Activated CD8-positive, alpha-beta memory T cell treated with anti-CD3 and anti-CD28 coated beads, Interleukin-2, amount 50 U/mL, for 1 hour (primary cell): ENCODE results near the gene WDR91.

Experiments
- DNase-seq: peaks from one replicate; pipeline ENCODE4 v3.0.0-alpha.2; 2020; ENCODE audit errors: extremely low read depth

The WDR91 gene

GRCh38 chr7:135197906-135198655, 13.2 kb downstream of the WDR91 start:
- no peak for DNase-seq

GRCh38 chr7:135197343-135197742, 14.0 kb downstream of the WDR91 start:
- DNase-seq, result no peak

DNA sequence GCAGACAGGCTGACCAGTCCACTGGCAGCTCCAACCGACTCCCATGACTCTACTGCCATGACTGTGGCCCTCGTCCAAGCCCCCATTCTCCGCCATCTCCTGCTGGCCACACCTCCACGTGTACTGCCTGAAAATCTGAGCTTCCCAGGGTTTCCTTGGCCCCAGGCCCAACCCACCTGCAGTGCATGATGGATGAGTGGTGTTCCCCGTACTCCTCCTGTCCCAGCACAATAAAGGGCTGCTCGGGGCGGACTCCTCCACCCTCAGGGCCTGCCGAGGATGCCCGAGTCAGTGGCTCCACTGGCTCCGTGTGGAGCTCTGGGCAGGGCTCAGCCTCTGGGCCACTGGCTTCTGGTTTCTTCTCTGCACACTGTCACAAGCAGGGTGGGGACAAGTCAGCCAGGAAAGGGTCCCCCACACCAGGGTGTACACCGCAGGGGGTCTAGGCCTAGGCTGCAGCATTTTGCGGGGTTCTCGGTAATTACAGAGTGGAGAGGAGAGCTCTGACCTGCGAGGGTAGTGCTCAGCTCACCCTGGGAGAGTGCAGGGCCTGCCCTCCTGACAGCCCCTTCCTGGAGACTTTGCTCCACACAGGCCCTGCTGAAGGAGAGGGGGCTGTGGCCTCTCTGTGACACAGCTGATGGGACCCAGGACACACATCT, 15.2 kb downstream of the WDR91 start:
- no peak for DNase-seq

DNA sequence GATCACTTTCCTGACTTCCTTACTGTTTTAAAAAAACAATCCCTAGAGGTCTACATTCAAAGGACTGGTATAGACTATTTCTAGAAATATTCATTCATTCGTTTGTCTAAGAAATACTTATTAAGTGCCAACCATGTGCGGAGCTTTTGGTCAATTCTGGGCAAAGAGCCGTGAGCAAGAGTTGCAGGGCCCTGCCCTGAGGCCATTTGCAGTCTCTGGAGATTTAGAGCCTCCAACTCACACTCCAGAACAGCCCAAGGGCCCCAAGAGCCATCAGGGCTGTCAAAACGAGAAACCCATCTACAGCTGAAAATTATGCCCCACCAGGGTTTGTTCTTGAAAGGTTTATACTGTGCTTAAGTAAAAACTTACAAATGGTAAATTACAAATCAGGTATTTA, 16.2 kb downstream of the WDR91 start:
- DNase-seq, result no peak

DNA sequence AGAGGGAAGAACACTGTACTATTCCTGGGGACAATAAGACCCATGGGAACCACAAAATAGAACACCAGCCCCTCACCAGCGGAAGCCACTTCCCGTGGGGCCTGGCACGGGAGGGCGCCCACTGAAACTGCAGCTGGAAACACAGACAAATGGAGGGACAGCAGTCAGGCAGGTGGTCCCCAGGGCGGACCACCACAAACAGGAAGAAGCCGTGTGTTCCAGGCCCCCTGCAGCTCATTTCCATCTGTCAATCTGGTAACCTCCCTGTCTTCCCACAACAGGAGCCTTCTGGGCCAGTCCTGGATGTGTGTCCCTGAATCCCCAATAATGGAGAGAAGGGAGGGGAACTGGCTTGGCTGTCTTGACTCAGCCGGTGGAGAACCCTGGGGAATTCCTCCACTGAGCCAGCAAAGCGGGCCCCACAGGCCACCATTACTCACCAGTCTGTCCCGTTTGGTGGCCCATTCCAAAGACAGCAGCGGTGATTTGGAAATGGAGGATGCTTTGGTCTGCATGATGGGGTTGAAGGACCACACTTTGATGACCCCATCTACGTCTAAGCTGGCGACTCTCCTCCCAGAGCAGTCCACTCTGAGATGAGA, 16.7 kb downstream of the WDR91 start:
- DNase-seq, result no peak

GRCh38 chr7:135193615-135194081, 17.7 kb downstream of the WDR91 start:
- DNase-seq, result no peak

- DNase-seq, result no peak
Measured at GRCh38 chr7:135192914-135193536, 18.3 kb downstream of the WDR91 start.

DNA sequence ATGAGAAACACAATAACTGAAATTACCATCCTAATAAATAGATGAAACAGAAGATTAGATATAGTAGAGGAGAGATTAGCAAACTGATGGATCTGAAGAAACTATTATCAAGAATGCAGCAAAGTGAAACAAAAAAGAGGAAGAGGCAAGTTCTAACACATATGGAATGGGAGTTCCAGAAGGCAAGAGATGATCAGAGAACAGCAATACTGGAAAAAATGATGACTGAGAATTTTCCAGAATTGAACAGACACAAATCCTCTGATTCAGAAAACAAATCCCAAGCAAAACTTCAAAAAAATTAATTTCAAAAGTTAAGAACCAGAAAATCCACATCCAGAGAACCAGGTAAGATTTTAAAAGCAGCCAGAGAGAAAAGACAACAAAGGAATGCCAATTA, 20.6 kb downstream of the WDR91 start:
- no peak for DNase-seq

DNA sequence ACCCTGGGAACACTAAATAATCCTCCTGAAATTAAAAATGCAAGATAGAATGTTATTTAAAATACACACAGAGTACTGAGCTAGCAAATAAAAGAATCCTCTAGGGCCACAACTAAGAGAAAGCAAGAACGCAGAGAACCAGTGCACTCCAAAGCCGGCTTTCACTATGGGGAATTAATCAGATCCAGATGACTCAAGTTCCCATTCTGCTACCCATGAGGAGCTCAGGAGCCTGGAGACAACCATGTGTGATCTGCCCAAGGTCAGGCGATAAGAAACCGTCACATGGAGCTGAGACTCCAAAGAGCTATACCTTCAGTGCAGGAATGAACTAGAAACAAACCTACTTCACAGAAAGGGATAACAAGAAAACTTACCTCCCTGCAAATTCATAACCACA, 21.4 kb downstream of the WDR91 start:
- DNase-seq, result no peak

DNA sequence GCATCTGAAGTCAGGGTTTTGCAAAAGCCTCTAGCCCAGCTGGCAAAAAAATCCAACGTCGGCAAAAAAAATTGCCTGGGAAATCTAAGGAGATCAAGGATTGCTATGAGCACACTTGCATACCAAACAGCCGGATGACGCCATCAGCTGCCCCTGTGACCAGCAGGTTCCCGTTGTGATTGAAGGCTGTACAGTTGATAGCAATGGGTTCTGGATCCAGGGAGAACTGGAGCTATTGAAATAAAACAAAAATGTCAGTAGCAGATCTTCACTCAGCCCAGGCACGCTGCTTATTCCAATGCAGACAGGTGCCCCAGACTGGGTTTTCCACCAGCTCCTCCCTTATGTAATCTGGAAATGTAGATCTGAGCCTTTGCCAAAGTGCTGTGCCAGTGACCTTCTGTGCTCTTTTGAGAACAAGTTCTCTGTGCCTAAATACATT, 22.1 kb downstream of the WDR91 start:
- DNase-seq, result no peak

DNA sequence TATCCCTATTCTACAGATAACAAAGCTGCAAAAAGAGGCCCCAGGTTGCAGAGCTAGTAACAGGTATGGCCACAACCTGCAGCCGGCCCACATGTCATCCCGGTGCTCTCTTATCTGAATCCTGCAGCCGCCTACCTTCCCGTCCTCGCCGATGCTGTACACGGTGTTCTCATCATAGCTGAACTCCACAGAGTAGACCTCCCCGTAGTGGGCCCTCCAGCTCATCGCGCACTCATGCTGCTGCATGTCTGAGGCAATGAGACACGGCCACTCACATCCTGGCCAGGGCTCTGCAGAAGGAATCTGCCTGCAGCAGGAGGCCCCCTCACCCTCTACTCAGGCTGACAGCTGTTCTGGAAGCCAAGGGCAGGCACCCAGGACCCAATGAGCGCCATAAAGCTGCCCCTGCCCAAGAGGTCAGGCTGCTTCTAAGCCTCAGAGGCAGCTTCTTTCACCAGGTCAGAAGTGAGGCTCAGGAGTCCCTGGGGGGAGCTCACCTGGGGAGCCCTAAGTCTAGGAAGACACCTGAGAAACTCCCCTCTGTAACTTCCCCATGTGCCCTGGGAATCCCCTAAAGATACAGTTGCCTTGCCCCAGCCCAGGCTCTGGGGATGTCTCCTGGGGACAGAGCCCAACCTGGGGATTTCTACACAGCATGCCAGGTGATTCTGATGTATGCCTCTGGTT, 22.9 kb downstream of the WDR91 start:
- no peak for DNase-seq

DNA sequence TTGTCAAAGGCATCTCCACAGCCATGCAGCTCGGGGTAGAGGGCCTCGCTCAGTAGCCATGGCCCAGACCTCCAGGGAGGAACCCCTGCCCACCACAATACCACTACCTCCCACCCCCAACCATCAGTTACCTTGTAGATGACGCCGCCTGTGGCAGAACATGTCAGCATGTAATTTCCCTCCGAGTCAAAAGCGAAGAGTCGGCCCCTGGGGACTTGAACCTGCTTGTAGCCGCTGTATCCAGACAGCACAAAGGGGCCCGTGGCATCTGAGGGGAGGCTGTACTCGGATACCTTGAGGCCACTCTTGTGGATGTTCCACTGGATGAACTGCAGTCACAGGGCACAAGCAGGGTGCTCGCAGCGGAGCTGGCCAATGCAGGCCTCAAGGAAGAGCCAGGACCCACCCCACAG, 24.5 kb downstream of the WDR91 start:
- no peak for DNase-seq

GRCh38 chr7:135186261-135186540, 25.1 kb downstream of the WDR91 start:
- DNase-seq, result no peak

DNA sequence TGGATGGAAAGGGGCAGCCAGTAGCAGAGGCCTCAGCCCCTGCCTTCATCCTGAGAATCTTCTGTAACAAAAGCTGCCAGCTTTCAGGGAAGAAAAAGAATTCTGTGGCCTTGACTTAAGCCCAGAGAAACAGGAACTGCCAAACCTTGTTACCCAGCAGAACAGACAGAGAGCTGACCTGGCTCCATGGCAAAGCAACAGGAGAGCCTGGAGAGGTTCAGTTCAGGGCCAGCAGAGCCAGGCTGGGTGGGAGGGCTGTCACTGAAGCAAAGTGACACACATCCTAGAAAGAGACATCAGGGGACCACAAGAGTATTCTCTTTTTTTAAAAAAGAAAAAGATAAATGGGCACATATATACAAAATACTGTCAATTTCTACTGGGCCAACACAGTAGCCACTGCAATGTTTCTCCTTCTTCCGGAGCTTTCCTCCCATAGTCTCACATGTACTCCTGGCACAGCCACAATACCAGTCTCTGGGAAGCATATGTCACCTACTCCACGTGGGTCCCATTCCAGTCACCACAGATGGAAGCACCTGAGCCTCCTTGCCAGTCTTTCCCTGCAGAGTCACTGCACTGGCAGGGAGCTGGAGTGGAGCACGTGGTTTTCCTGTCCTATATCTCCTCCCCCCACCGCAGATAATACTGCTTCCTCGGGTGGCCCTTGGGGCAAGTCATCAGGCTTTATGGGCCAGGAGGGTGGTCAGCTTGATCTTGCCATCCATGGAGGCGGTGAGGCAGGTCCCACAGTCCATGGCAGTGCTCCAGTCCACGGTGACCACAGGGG, 25.7 kb downstream of the WDR91 start:
- DNase-seq, result no peak

DNA sequence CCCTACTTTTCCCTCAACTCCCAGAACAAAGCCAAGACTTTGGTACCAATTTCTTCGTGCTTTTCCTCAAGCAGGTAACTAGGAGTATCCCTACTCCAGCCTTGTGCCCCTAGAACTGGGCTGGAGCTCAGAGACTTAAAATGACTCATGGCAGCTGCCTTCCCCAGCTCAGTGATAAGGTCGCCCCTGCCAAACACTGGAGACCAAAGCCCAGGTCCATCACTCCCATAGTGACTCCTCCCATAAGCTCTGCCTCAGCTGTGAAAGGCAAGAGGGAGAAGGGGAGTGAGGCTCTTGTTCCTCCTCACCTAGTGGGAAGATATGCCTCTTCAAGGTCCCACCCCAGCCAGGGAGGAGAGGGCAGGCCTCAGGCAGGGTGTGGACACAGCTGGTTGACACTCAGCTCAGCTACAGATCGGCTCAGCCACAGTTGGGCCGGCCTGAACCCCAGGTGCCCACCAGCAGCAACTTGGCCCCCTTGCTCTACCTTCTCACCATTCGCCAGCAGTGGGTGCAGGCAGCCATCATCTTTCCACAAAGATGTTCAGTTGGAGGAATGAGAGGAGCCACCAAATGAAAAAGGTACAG, 27.0 kb downstream of the WDR91 start:
- DNase-seq, result no peak

DNA sequence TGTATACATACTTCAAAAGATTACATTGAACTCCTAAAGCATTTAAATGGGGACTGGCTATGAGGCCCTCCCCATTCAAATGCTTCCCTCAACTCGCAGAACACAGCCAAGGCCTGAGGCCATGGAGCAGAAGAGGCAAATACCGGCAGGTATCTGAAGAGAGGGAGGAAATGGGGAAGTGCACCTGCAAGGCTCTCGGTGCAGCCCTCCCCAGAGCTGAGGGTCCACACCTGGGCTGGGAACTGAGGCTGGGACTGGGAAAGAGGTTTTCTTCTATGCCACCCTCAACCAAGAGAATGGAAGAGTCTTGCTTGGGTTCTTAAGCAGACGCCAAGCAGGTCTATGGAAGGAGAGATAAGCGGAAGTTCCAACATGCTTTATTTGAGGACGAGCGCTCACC, 27.8 kb downstream of the WDR91 start:
- DNase-seq, result no peak

- no peak for DNase-seq
Measured at GRCh38 chr7:135181929-135182678, 29.2 kb downstream of the WDR91 start.

DNA sequence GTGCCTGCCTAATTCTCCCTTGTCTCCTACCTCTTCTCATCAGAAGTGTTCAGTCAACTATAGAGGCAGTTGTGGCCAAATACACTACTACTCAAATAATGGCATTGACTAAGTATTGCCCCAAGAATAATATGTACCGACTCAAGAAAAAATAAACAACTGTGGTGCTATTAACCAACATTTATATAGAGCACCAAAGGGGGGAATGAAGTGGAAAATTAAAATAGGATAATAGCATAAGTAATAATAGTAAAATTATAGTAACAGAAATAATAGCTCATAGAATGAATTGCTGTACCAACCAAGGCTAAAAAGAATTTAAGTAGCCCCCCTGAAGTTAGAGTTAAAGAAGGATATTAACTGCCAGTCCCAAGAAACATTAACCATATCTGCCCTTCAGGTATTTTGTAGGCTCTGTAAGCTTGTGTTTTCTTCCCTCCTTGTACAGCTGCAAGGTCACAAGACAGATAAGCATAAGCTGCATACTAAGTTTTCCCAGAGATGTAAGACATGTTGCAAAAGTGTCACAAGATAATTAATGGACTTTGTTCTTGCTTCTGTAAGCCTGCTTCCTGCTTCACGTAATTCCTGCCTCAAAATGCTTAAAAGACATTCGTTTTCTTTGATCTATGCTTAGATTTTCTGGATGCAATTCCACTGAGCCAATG, 29.9 kb downstream of the WDR91 start:
- DNase-seq, result no peak

- DNase-seq, result no peak
Measured at GRCh38 chr7:135180122-135180521, 31.2 kb downstream of the WDR91 start.
